H1 (cell line): ENCODE data around the gene TPM1. TPM values are rescaled to one million over a fixed set of nuclear protein-coding genes. Genes with fewer than 3 reads are reported as not detected.

Experiments used
- ATF2 ChIP-seq: IDR thresholded peaks from 2 replicates; pipeline ENCODE4 v1.6.1; 2012; ENCODE audit warnings: low read length, inconsistent platforms
- CEBPB ChIP-seq: IDR thresholded peaks from 2 replicates; pipeline ENCODE4 v1.6.1; 2012; ENCODE audit warnings: low read depth, low read length
- JUN ChIP-seq: IDR thresholded peaks from 2 replicates; pipeline ENCODE4 v1.6.1; 2011; ENCODE audit warnings: low read depth, mild to moderate bottlenecking, improper control_type of control experiment, low read length
- MAX ChIP-seq: IDR thresholded peaks from 2 replicates; pipeline ENCODE4 v1.6.1; 2012; ENCODE audit warnings: inconsistent platforms
- polyA plus RNA-seq, 7 experiments: library from polyadenylated mRNA; depleted of rRNA in 3 of 7; stranded (reverse) in 5 of 7; unstranded in 2 of 7; fragments of >200 nt in 5 of 7; fragments of 200-250 nt in 2 of 7; gene quantifications; 1 replicate in 5 of 7; 2 replicates in 1 of 7; 4 replicates in 1 of 7; pipeline versions ENCODE4 v1.2.1 to v1.2.3, GENCODE V29; 2011 to 2013; ENCODE audit warnings: missing spikeins in 2 of 7, mixed read lengths in 2 of 7
- total RNA-seq: library from RNA; stranded (reverse); fragmentation: NEBNext Ultra II Directional; extraction: Animal tissue kit (Norgen Biotek cat#: 25700); gene quantifications from 2 replicates; pipeline ENCODE4 v1.2.1, GENCODE V29; 2021

TPM1 gene
- total and polyA plus RNA-seq, 2 of the 8 experiments (the other 6 are each of a cell fraction or from before 2014, with no cell fraction given), result 258 to 579 TPM

DNA sequence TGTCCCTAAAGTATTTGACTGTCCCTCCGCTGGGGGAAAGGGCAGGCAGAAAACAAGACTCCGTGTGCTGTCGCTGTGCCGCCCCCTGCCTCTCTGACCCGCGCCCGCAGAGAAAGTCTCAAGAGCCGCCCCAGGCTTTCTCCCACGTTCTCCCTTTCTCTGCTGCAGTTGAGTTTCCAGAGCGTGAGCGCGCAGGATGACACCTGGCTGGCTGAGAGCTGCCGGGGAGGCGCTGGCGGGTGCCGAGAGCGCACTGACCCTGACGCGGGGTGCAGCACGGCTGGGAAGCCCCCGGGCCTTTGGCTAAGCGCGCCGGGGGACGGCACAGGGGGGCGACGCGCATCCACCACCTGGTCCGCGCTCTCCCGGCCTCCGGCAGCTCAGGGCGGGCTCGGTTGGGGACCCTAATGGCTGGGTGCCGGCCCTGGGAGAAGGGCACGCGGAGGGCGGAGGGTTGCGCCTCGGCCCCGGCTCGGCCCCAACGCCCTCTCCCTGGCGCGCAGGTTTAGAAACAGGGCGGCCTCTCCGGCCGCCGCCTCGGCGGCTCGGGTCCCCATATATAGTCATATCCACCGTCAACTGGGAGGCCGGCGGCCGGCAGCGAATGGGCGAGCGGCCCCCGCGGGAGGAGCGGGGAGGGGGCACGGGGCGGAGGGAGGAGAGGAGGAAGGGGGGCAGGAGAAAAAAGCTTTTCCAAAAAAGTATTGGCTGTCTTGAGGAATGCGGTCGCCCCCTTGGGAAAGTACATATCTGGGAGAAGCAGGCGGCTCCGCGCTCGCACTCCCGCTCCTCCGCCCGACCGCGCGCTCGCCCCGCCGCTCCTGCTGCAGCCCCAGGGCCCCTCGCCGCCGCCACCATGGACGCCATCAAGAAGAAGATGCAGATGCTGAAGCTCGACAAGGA is at the start of gene TPM1 (continued):
- peak; percentile 28; the same call in 1 of the 2 replicates for TF ChIP-seq MAX
- TF ChIP-seq JUN, result no peak
- no peak for TF ChIP-seq CEBPB
- no peak for TF ChIP-seq ATF2
- TF ChIP-seq, all 59 proteins: peak for 17
